ENCODE data around the gene BLOC1S4.

BLOC1S4 gene

DNA sequence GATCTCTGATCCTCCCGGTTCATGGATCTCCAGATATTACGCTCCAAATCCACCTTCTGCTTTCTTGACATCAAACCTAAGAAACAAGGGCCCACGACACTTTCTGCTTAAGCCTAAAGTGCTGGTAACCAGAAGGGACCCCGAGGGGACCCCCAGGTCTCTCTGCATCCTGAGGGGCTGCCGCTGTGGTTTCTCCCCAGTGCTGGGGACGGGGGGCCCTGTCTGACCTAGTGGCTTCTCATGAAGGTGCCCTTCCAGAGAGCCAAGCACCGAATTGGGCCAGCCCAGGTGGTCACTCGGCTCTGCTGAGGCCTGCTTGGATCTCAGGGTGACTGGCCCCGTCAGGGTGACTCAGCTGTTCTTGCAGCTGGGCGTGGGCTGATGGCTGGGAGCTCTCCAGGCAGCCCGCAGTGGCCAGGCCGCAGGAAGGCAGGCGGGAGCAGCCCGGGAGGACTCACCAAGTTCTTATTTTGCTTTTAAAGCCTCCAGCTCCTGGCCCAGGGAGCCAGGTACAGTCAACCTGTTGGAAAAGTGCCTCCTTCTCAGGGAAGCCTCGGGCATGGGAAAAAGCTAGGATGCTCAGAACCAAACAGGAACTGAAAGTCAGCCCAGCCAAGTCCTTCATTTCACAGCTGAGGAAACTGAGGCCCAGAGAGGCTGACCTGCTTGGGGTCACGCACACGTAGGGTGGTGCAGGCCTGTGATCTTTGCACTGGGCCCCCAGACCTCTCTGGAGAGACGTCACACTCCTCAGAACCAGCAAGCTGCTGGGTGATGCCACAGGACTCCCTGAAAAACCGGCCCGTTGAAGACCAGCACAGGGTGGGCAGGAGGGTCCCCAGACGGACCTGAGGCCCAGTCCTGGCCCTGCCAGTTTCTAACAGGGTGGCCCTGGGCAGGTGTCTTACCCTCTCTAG lies 16.7 kb downstream of the BLOC1S4 start:
- Histone ChIP-seq H3K23ac (ENCODE audit: low read length) (no peak overlapping the region), H2AK5ac (ENCODE audit: low read length) (no peak overlapping the region), H3K56ac (ENCODE audit: low read length) (peak overlapping the region; percentile 57), H2BK120ac (ENCODE audit: low read depth, low read length) (no peak overlapping the region), H3K79me1 (ENCODE audit: low read length) (no peaks in the 10 kb centered on the region), H3K9ac (ENCODE audit: low read length) (no peak overlapping the region), H3K36me3 (ENCODE audit: control insufficient read depth, insufficient read depth, low read length) (no peaks in the 10 kb centered on the region), H2BK5ac (ENCODE audit: low read length) (no peak overlapping the region), H3K27me3 (ENCODE audit: insufficient read depth, low read length, poor library complexity) (no peaks in the 10 kb centered on the region), H3K4me3 (ENCODE audit: low read length) (no peak overlapping the region), H3K4me2 (ENCODE audit: low read length) (no peak overlapping the region), H4K8ac (ENCODE audit: low read depth, low read length) (no peak overlapping the region), H3K18ac (ENCODE audit: low read length) (peak overlapping the region; percentile 1), H3K79me2 (ENCODE audit: control insufficient read depth, insufficient read depth, low read length) (no peaks in the 10 kb centered on the region), H3K4ac (ENCODE audit: low read depth, low read length) (peak overlapping the region; percentile 20), H2BK15ac (replicated peaks; ENCODE audit: low read depth) (no peak overlapping the region), H3K27ac (ENCODE audit: low read depth, low read length) (no peak overlapping the region), H4K5ac (ENCODE audit: low read length) (no peak overlapping the region), H3K4me1 (ENCODE audit: control insufficient read depth, low read depth, low read length) (no peaks in the 10 kb centered on the region)
- no CpG with 5 or more reads among the region's 21 CpGs for WGBS (ENCODE audit: extremely low coverage, insufficient coverage, low lambda C conversion rate)
- peak; percentile 68 for DNase-seq

DNA sequence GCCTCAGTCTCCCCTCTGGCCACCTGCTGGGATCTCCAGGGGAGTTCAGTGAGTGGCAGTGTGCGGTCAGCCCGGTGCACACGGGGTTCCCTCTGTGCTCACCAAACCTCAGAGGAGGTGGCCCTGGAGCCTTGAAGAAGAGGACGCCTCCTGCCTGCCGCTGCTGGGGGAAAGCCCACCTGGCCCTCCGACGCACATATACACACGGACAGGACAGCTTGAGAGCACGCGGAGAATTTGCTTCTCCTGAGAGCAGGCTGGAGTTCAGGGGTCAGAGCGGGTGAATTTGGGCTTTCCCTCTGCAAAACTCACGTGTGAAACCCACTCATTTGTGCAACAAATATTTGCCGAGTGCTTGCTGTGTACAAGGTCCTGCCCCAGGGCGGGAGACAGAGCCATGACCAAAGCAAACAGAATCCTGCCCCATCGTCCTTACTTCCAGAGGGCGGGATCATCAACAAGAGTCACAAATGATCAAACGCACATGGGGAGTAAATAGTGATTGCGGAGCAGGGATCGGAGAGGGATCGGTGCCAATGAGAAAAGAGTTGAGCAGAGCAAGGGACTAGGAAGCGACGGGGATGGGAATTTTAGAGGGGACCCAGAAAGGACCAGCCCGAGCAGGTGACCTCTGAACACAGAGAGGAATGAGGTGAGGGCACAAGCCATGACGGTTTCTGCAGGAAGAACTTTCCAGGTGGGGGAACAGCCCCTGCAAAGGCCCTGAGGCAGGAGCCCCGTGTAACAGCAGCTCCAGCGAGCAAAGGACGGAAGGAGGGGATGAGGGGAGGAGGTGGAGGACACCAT lies 17.6 kb downstream of the BLOC1S4 start:
- no peaks in the 10 kb centered on the region for H3K36me3 ChIP-seq (ENCODE audit: control insufficient read depth, insufficient read depth, low read length)
- no peaks in the 10 kb centered on the region for H3K4me1 ChIP-seq (ENCODE audit: control insufficient read depth, low read depth, low read length)
- no peak overlapping the region for H3K18ac ChIP-seq (ENCODE audit: low read length)
- DNase-seq = no peak
- H3K27ac ChIP-seq (ENCODE audit: low read depth, low read length) = no peak overlapping the region
- H2BK5ac ChIP-seq (ENCODE audit: low read length) = no peak overlapping the region
- no peak overlapping the region for H3K4me3 ChIP-seq (ENCODE audit: low read length)
- no peak overlapping the region for H4K8ac ChIP-seq (ENCODE audit: low read depth, low read length)
- peak overlapping the region; percentile 20 for H3K4ac ChIP-seq (ENCODE audit: low read depth, low read length)
- H3K23ac ChIP-seq (ENCODE audit: low read length) = no peak overlapping the region
- no peak overlapping the region for H3K56ac ChIP-seq (ENCODE audit: low read length)
- no peak overlapping the region for H3K4me2 ChIP-seq (ENCODE audit: low read length)
- no CpG with 5 or more reads among the region's 27 CpGs for WGBS (ENCODE audit: extremely low coverage, insufficient coverage, low lambda C conversion rate)
- no peak overlapping the region for H2BK120ac ChIP-seq (ENCODE audit: low read depth, low read length)
- no peaks in the 10 kb centered on the region for H3K27me3 ChIP-seq (ENCODE audit: insufficient read depth, low read length, poor library complexity)
- H3K79me2 ChIP-seq (ENCODE audit: control insufficient read depth, insufficient read depth, low read length) = no peaks in the 10 kb centered on the region
- H3K9ac ChIP-seq (ENCODE audit: low read length) = no peak overlapping the region
- H3K79me1 ChIP-seq (ENCODE audit: low read length) = no peaks in the 10 kb centered on the region
- no peak overlapping the region for H2AK5ac ChIP-seq (ENCODE audit: low read length)
- no peak overlapping the region for H4K5ac ChIP-seq (ENCODE audit: low read length)
- H2BK15ac ChIP-seq (replicated peaks; ENCODE audit: low read depth) = no peak overlapping the region

DNA sequence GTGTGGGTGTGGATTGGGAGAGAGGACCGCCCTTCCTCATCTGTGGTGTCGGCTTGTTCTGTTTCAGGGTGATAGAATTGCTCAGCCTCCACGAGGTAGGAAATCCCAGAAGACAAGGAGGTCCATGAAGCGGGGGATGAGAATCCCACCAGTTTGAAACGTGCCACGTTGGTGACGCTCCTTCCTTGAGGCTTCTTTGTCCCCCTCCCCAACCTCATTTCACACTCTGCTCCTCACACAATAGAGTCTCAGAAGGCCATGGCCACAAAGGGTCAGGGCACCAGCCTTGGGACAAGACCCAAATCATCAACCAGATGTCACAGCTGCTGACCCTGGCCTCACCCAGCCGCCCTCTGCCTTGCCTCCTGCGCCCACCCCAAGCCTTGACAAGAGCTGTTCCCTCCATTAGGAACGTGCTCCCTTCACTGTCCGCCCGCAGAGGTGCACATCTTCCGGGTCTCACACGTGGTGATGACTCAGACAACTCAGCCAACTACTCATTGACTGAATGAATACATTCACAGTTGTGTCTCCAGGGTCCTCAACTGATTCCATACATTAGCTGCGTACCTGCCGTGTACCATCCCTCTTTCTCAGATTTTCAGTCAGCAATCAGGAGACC lies 18.3 kb downstream of the BLOC1S4 start:
- H3K27ac ChIP-seq (ENCODE audit: low read depth, low read length) = no peak overlapping the region
- H2BK120ac ChIP-seq (ENCODE audit: low read depth, low read length) = no peak overlapping the region
- no peak overlapping the region for H2BK5ac ChIP-seq (ENCODE audit: low read length)
- H3K36me3 ChIP-seq (ENCODE audit: control insufficient read depth, insufficient read depth, low read length) = no peaks in the 10 kb centered on the region
- H3K27me3 ChIP-seq (ENCODE audit: insufficient read depth, low read length, poor library complexity) = no peaks in the 10 kb centered on the region
- DNase-seq = no peak
- H3K79me1 ChIP-seq (ENCODE audit: low read length) = no peaks in the 10 kb centered on the region
- WGBS (ENCODE audit: extremely low coverage, insufficient coverage, low lambda C conversion rate) = no CpG with 5 or more reads among the region's 16 CpGs
- no peaks in the 10 kb centered on the region for H3K4me1 ChIP-seq (ENCODE audit: control insufficient read depth, low read depth, low read length)
- H4K8ac ChIP-seq (ENCODE audit: low read depth, low read length) = no peak overlapping the region
- H3K4me2 ChIP-seq (ENCODE audit: low read length) = no peak overlapping the region
- H3K23ac ChIP-seq (ENCODE audit: low read length) = no peak overlapping the region
- no peak overlapping the region for H3K18ac ChIP-seq (ENCODE audit: low read length)
- peak overlapping the region; percentile 28 for H3K56ac ChIP-seq (ENCODE audit: low read length)
- H3K79me2 ChIP-seq (ENCODE audit: control insufficient read depth, insufficient read depth, low read length) = no peaks in the 10 kb centered on the region
- H4K5ac ChIP-seq (ENCODE audit: low read length) = no peak overlapping the region
- H3K4ac ChIP-seq (ENCODE audit: low read depth, low read length) = no peak overlapping the region
- no peak overlapping the region for H3K9ac ChIP-seq (ENCODE audit: low read length)
- H2BK15ac ChIP-seq (replicated peaks; ENCODE audit: low read depth) = no peak overlapping the region
- H3K4me3 ChIP-seq (ENCODE audit: low read length) = no peak overlapping the region
- H2AK5ac ChIP-seq (ENCODE audit: low read length) = no peak overlapping the region

DNA sequence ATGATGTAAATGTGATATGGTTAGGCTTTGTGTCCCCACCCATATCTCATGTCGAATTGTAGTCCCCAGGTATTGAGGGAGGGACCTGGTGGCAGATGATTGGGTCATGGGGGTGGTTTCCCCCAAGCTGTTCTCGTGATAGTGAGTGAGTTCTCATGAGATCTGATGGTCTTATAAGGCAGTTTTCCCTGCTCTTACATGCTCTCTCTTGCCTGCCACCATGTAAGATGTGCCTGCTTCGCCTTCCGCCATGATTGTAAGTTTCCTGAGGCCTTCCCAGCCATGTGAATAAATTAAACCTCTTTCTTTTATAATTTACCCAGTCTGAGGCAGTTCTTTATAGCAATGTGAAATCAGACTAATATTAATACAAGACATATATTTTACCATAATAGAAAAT lies 23.9 kb downstream of the BLOC1S4 start:
- H4K5ac ChIP-seq (ENCODE audit: low read length) = no peak overlapping the region
- H3K4me2 ChIP-seq (ENCODE audit: low read length) = no peak overlapping the region
- no peak overlapping the region for H3K18ac ChIP-seq (ENCODE audit: low read length)
- H3K56ac ChIP-seq (ENCODE audit: low read length) = no peak overlapping the region
- no peak overlapping the region for H3K4me3 ChIP-seq (ENCODE audit: low read length)
- WGBS (ENCODE audit: extremely low coverage, insufficient coverage, low lambda C conversion rate) = no CpG with 5 or more reads among the region's 4 CpGs
- no peak overlapping the region for H3K23ac ChIP-seq (ENCODE audit: low read length)
- no peak overlapping the region for H3K4ac ChIP-seq (ENCODE audit: low read depth, low read length)
- H3K27ac ChIP-seq (ENCODE audit: low read depth, low read length) = no peak overlapping the region
- H2BK5ac ChIP-seq (ENCODE audit: low read length) = no peak overlapping the region
- DNase-seq = no peak
- no peaks in the 10 kb centered on the region for H3K36me3 ChIP-seq (ENCODE audit: control insufficient read depth, insufficient read depth, low read length)
- no peaks in the 10 kb centered on the region for H3K79me1 ChIP-seq (ENCODE audit: low read length)
- H2AK5ac ChIP-seq (ENCODE audit: low read length) = no peak overlapping the region
- H3K79me2 ChIP-seq (ENCODE audit: control insufficient read depth, insufficient read depth, low read length) = no peaks in the 10 kb centered on the region
- no peak overlapping the region for H2BK15ac ChIP-seq (replicated peaks; ENCODE audit: low read depth)
- H4K8ac ChIP-seq (ENCODE audit: low read depth, low read length) = no peak overlapping the region
- H2BK120ac ChIP-seq (ENCODE audit: low read depth, low read length) = no peak overlapping the region
- no peaks in the 10 kb centered on the region for H3K27me3 ChIP-seq (ENCODE audit: insufficient read depth, low read length, poor library complexity)
- H3K4me1 ChIP-seq (ENCODE audit: control insufficient read depth, low read depth, low read length) = no peaks in the 10 kb centered on the region
- no peak overlapping the region for H3K9ac ChIP-seq (ENCODE audit: low read length)

DNA sequence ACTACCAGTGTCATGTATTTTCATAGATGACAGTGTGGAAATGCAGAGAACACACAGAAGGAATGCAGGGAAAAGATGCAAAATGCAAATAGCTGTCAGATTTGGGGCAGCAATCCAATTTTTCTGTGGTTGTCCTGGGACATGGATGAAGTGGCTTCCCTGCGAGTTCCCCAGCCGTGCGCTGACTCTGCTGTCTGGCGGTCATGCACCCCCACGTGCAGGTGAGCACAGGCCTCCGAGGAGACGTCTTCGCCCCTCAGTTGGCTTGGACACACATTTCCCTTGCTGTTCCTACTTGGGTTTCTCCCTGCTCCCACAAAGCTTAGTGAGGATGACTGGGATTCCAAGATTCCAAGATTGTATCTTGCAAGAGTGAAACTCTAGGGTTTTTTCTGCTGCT lies 24.4 kb downstream of the BLOC1S4 start:
- Histone ChIP-seq H2AK5ac (ENCODE audit: low read length) (no peak overlapping the region), H3K18ac (ENCODE audit: low read length) (no peak overlapping the region)

More for the DNA sequence above, 24.4 kb downstream of the BLOC1S4 start:
- Histone ChIP-seq H3K4me1 (ENCODE audit: control insufficient read depth, low read depth, low read length) (no peaks in the 10 kb centered on the region), H3K4me3 (ENCODE audit: low read length) (no peak overlapping the region), H2BK120ac (ENCODE audit: low read depth, low read length) (no peak overlapping the region), H3K56ac (ENCODE audit: low read length) (no peak overlapping the region), H2BK15ac (replicated peaks; ENCODE audit: low read depth) (no peak overlapping the region), H3K4ac (ENCODE audit: low read depth, low read length) (no peak overlapping the region), H3K9ac (ENCODE audit: low read length) (no peak overlapping the region), H3K27ac (ENCODE audit: low read depth, low read length) (no peak overlapping the region), H3K4me2 (ENCODE audit: low read length) (no peak overlapping the region), H2BK5ac (ENCODE audit: low read length) (no peak overlapping the region), H3K79me1 (ENCODE audit: low read length) (no peaks in the 10 kb centered on the region), H3K36me3 (ENCODE audit: control insufficient read depth, insufficient read depth, low read length) (no peaks in the 10 kb centered on the region), H3K27me3 (ENCODE audit: insufficient read depth, low read length, poor library complexity) (no peaks in the 10 kb centered on the region), H3K23ac (ENCODE audit: low read length) (no peak overlapping the region), H3K79me2 (ENCODE audit: control insufficient read depth, insufficient read depth, low read length) (no peaks in the 10 kb centered on the region), H4K8ac (ENCODE audit: low read depth, low read length) (no peak overlapping the region), H4K5ac (ENCODE audit: low read length) (no peak overlapping the region)
- DNase-seq = no peak
- no CpG with 5 or more reads among the region's 8 CpGs for WGBS (ENCODE audit: extremely low coverage, insufficient coverage, low lambda C conversion rate)
